Ovary (tissue), 9 donors: ENCODE results near the gene TTC28. TPM values are rescaled to one million over a fixed set of nuclear protein-coding genes. Genes with fewer than 3 reads are reported as not detected.

ENCODE experiments used
- DNase-seq, 5 donors: peaks; one replicate each; pipeline ENCODE4 v3.0.0-alpha.2; 2019 to 2020
- H3K27ac ChIP-seq, 2 donors: fragments of 200-600 bp; one replicate each; pipeline versions ENCODE4 v1.5.1 to v1.8.0; 2019 to 2022
- H3K27me3 ChIP-seq: fragments of 200-600 bp; one replicate; pipeline ENCODE4 v1.8.0; 2022
- H3K36me3 ChIP-seq: fragments of 200-600 bp; sonication (generic); one replicate; pipeline ENCODE4 v1.5.1; 2019
- H3K4me1 ChIP-seq: one replicate; pipeline ENCODE4 v1.8.1; 2013; ENCODE audit warnings: mild to moderate bottlenecking, moderate library complexity; ENCODE audit not compliant: insufficient read depth
- H3K4me3 ChIP-seq: fragments of 200-600 bp; sonication (generic); one replicate; pipeline ENCODE4 v1.5.1; 2017
- H3K9me3 ChIP-seq, 2 donors: fragments of 200-600 bp in 1 of 2; sonication (generic) in 1 of 2; one replicate each; pipeline versions ENCODE4 v1.5.1 to v1.8.1; 2013 to 2019; ENCODE audit warnings: mild to moderate bottlenecking in 1 of 2, moderate library complexity in 1 of 2
- EP300 ChIP-seq: sonication (generic); formaldehyde crosslinking; IDR thresholded peaks from one replicate; pipeline ENCODE4 v1.6.1; 2017; ENCODE audit warnings: antibody characterized with exemption
- POLR2A ChIP-seq: fragments of 450-650 bp; IDR thresholded peaks from one replicate; pipeline ENCODE4 v1.6.1; 2017; ENCODE audit warnings: antibody characterized with exemption, mild to moderate bottlenecking, moderate library complexity
- WGBS, 3 donors: extraction: QIAGEN DNeasy Blood & Tissue Kit in 1 of 3; methylation state at CpG; one replicate each; pipeline versions ENCODE4 v1.1.5 to v1.1.7; 2013 to 2017; 5-methylcytosine and 5-hydroxymethylcytosine counted together
- intact Hi-C, 4 donors: fragments of 100-400 bp; cut with DNase I; formaldehyde crosslinking; loops; one replicate each; pipeline versions ENCODE4 v1.11.0 to v1.15.1; 2022 to 2023
- polyA plus RNA-seq, 2 donors: library from polyadenylated mRNA; stranded (reverse); fragments of 200-250 nt in 1 of 2; fragments of 350-450 nt in 1 of 2; fragmentation: Illumina TruSeq in 1 of 2; extraction: RNeasy Lipid Tissue Mini Kit (QIAGEN cat#74804) in 1 of 2; gene quantifications; one replicate each; pipeline ENCODE4 v1.2.3, GENCODE V29; 2013 to 2014
- total RNA-seq, 7 donors: library from RNA; depleted of rRNA in 2 of 7; stranded (reverse); fragments of >200 nt in 2 of 7; fragmentation: NEBNext Ultra II Directional in 3 of 7; extraction: Animal tissue kit (Norgen Biotek cat#: 25700) in 3 of 7; gene quantifications; one replicate each; pipeline versions ENCODE4 v1.1.0 to v1.2.4, GENCODE V29; 2016 to 2023
- TF ChIP-seq, protein P1 (sequence below), 3 donors: fragments of 450-650 bp in 2 of 3; fragments of 200-600 bp in 1 of 3; IDR thresholded peaks; one replicate each; pipeline versions ENCODE4 v1.5.1 to v1.8.0; 2016 to 2022; ENCODE audit warnings: antibody characterized with exemption in 3 of 3, mild to moderate bottlenecking in 1 of 3
- donor health status: DM: no; HTN: no; CAD: no; lungs with moderate emphysema.
- donor health status: DM: no; HTN: no; CAD: no.
- donor health status: Bipolar disorder and iron deficiency.
- donor health status: DM: yes; HTN: yes; CAD: no.
- donor health status: DM: no; HTN: no; CAD: no.
- donor health status: DM: yes; HTN: yes; CAD: no.

Gene TTC28
- total and polyA plus RNA-seq, 9 donors = 16.7 to 127 (median 72.9) TPM

DNA sequence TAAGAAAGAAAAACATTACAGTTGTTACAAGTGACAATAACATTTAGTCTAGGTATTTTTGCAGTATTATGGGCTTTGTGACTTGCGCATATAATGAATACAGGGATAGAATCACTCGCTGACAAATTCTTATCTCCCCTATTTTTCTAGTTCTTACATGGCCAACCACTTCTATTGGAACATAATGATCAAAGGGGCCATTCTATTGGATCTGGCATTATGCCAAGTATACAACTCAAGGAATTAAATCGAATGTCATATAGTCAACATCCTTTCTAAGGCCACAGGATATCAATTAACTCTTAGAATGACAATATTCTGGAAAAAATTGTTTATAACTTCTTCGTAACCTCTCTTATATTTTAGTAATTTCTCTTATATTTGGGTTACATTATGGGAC is 272.0 kb downstream of the TTC28 start:
- Histone ChIP-seq H3K27me3 (no peaks in the 10 kb centered on the region), H3K4me3 (no peak overlapping the region), H3K27ac (no peak overlapping the region), H3K4me1 (peaks cover 9% of the 10 kb centered on the region), H3K9me3 (no peaks in the 10 kb centered on the region), H3K36me3 (no peaks in the 10 kb centered on the region)
- TF ChIP-seq EP300 = no peak
- TF ChIP-seq, protein P1, sequence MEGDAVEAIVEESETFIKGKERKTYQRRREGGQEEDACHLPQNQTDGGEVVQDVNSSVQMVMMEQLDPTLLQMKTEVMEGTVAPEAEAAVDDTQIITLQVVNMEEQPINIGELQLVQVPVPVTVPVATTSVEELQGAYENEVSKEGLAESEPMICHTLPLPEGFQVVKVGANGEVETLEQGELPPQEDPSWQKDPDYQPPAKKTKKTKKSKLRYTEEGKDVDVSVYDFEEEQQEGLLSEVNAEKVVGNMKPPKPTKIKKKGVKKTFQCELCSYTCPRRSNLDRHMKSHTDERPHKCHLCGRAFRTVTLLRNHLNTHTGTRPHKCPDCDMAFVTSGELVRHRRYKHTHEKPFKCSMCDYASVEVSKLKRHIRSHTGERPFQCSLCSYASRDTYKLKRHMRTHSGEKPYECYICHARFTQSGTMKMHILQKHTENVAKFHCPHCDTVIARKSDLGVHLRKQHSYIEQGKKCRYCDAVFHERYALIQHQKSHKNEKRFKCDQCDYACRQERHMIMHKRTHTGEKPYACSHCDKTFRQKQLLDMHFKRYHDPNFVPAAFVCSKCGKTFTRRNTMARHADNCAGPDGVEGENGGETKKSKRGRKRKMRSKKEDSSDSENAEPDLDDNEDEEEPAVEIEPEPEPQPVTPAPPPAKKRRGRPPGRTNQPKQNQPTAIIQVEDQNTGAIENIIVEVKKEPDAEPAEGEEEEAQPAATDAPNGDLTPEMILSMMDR (IDR thresholded peaks at IDR 0.05) = no peak
- no peak for TF ChIP-seq POLR2A
- DNase-seq = no peak
- WGBS, 3 donors = 77 to 87% (median 77%) methylated on average over 4 of the region's 4 CpGs
- intact Hi-C loops = no loop called here

- 77 to 95% (median 91%) methylated on average over 3 of the region's 3 CpGs for WGBS, 3 donors
- no peaks in the 10 kb centered on the region for H3K36me3 ChIP-seq
- no peak for TF ChIP-seq POLR2A
- TF ChIP-seq, protein P1 (IDR thresholded peaks at IDR 0.05) = no peak
- TF ChIP-seq EP300 = no peak
- H3K4me1 ChIP-seq = peaks cover 6% of the 10 kb centered on the region
- DNase-seq = no peak
- intact Hi-C loops = no loop called here
- H3K4me3 ChIP-seq = no peak overlapping the region
- no peak overlapping the region for H3K27ac ChIP-seq
- no peaks in the 10 kb centered on the region for H3K27me3 ChIP-seq
- H3K9me3 ChIP-seq = no peaks in the 10 kb centered on the region
Observed at GRCh38 chr22:28406246-28406645, 273.4 kb downstream of the TTC28 start.

DNA sequence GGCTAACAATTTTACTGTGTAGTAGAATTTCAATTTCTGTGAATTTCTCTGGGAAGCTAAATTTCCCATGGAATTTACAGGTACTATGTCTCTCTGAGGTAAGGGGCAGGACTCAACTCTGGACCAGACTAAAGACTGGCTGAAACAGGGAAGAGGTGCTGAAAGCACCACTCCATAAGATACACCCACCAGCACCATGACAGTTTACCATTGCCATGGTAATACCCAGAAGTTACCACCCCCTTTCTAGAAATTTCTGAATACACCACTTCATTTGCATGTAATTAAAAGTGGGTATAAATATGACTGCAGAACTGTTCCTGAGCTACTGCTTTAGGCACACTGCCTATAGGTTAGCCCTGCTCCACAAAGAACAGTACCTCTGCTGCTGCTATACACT is 274.1 kb downstream of the TTC28 start:
- Histone ChIP-seq H3K27me3 (no peaks in the 10 kb centered on the region), H3K9me3 (no peaks in the 10 kb centered on the region), H3K27ac (no peak overlapping the region), H3K4me3 (no peak overlapping the region), H3K36me3 (no peaks in the 10 kb centered on the region), H3K4me1 (peaks cover 6% of the 10 kb centered on the region)
- DNase-seq = no peak
- intact Hi-C loops = no loop called here
- TF ChIP-seq POLR2A (no peak), EP300 (no peak)
- TF ChIP-seq, protein P1 (IDR thresholded peaks at IDR 0.05) = no peak

GRCh38 chr22:28402539-28402938 is 277.1 kb downstream of the TTC28 start:
- no peaks in the 10 kb centered on the region for H3K9me3 ChIP-seq
- no peak for DNase-seq
- TF ChIP-seq, protein P1 (IDR thresholded peaks at IDR 0.05) = no peak
- no peak for TF ChIP-seq POLR2A
- TF ChIP-seq EP300 = no peak
- 90 to 95% (median 94%) methylated on average over 5 of the region's 5 CpGs for WGBS, 3 donors
- no peaks in the 10 kb centered on the region for H3K27me3 ChIP-seq
- H3K36me3 ChIP-seq = no peaks in the 10 kb centered on the region
- H3K4me1 ChIP-seq = peaks cover 9% of the 10 kb centered on the region
- H3K27ac ChIP-seq = no peak overlapping the region
- H3K4me3 ChIP-seq = no peak overlapping the region
- intact Hi-C loops = no loop called here

DNA sequence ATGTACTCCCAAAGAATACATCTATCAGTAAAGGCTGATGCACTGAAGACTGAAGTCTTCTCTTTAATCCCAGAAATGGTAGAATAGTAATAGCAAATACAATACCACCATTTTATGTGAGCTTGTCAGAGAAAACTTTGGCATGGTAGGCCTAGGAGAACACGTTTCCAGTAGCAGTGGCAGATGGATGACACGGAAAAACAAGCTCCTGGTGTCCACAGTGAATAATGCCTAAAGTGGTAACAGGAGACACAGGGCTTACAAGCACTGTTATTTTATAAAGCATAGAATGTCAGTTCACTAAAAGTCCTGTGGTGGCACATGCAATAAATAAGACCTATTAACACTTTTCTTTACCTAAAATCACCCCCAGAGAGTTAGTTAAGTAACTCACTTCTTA is 277.6 kb downstream of the TTC28 start:
- Histone ChIP-seq H3K4me3 (no peak overlapping the region), H3K4me1 (peaks cover 10% of the 10 kb centered on the region), H3K9me3 (no peaks in the 10 kb centered on the region), H3K27ac (no peak overlapping the region), H3K27me3 (no peaks in the 10 kb centered on the region), H3K36me3 (no peaks in the 10 kb centered on the region)
- DNase-seq = no peak
- TF ChIP-seq POLR2A = no peak
- TF ChIP-seq EP300 = no peak
- 87 to 90% (median 89%) methylated on average over 2 of the region's 2 CpGs for WGBS, 3 donors
- intact Hi-C loops = no loop called here
